ENCODE results near the gene BBS9. TPM values are rescaled to one million over a fixed set of nuclear protein-coding genes. Genes with fewer than 3 reads are reported as not detected.

The BBS9 gene
- total RNA-seq, 1 experiment from 2014 or later: 26.4 TPM

DNA sequence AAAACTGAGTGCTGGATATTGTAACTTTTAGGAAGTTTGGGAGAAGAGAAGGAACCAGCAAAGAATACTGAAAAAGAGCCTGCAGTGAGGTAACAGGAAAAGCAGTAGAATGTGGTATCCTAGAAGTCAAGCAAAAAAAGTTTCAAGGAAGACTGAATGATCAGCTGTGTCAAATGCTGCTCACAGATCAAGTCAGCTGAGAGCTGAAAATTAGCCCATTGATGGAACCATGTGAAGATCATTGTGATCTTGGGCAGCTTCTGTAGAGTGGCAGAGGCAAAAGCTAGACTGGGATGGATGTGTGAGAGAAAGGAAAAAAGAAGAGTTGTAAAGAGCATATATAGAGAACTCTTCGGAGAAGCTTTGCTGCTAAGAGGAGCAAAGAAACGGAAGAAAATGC, 460.5 kb downstream of the BBS9 start:
- no peak for DNase-seq
- Histone ChIP-seq H3K23me2 (ENCODE audit: insufficient read length, low read depth, low read length, poor library complexity, severe bottlenecking) (no peaks in the 10 kb centered on the region), H3K23ac (ENCODE audit: insufficient read length, low read depth, low read length) (no peak overlapping the region), H2BK15ac (ENCODE audit: low read depth, low read length) (no peak overlapping the region), H3K79me1 (ENCODE audit: insufficient read depth, low read depth, low read length, poor library complexity, severe bottlenecking) (no peaks in the 10 kb centered on the region), H3K27ac (ENCODE audit: insufficient read length, low read depth, low read length) (no peak overlapping the region), H3K14ac (ENCODE audit: insufficient read depth, low read length) (no peak overlapping the region), H3K4ac (ENCODE audit: low read depth, low read length) (no peak overlapping the region), H3K4me1 (ENCODE audit: insufficient read depth, low read length) (no peaks in the 10 kb centered on the region), H3K9ac (ENCODE audit: extremely low read depth, insufficient read length, low read length) (no peak overlapping the region), H2BK5ac (ENCODE audit: insufficient read length, low read length) (no peak overlapping the region), H3K18ac (ENCODE audit: insufficient read length, low read depth, low read length) (no peak overlapping the region), H3K9me3 (ENCODE audit: control insufficient read depth, low read depth, low read length) (no peaks in the 10 kb centered on the region), H3K27me3 (ENCODE audit: insufficient read depth, low read length) (no peaks in the 10 kb centered on the region; the same call in 1 of the 2 replicates), H2BK120ac (ENCODE audit: low read depth, low read length, poor library complexity, severe bottlenecking) (no peak overlapping the region), H3K79me2 (ENCODE audit: insufficient read depth, low read length) (no peaks in the 10 kb centered on the region), H2AFZ (ENCODE audit: low read length) (no peak overlapping the region), H4K5ac (ENCODE audit: insufficient read length, low read depth, low read length) (no peak overlapping the region), H2AK5ac (ENCODE audit: insufficient read length, low read length) (no peak overlapping the region), H4K91ac (ENCODE audit: insufficient read length, low read depth, low read length) (no peak overlapping the region), H2BK12ac (ENCODE audit: insufficient read length, low read depth, low read length) (no peak overlapping the region), H3T11ph (ENCODE audit: low read length) (no peak overlapping the region), H3K56ac (ENCODE audit: insufficient read length, low read depth, low read length) (no peak overlapping the region), H2BK20ac (ENCODE audit: low read depth, low read length, poor library complexity, severe bottlenecking) (no peak overlapping the region), H4K8ac (replicated peaks; ENCODE audit: insufficient read length, low read depth, low read length) (no peak overlapping the region), H4K20me1 (ENCODE audit: control insufficient read depth, insufficient read depth, insufficient read length) (no peaks in the 10 kb centered on the region), H3K4me2 (ENCODE audit: insufficient read depth, insufficient read length, low read length) (no peak overlapping the region)
- H3K36me3 Mint-ChIP-seq (ENCODE audit: insufficient read depth in 1 of 3, low read depth in 3 of 3): no peaks in the 10 kb centered on the region
- no peak overlapping the region for H3K4me3 Mint-ChIP-seq
- TF ChIP-seq, protein P1, sequence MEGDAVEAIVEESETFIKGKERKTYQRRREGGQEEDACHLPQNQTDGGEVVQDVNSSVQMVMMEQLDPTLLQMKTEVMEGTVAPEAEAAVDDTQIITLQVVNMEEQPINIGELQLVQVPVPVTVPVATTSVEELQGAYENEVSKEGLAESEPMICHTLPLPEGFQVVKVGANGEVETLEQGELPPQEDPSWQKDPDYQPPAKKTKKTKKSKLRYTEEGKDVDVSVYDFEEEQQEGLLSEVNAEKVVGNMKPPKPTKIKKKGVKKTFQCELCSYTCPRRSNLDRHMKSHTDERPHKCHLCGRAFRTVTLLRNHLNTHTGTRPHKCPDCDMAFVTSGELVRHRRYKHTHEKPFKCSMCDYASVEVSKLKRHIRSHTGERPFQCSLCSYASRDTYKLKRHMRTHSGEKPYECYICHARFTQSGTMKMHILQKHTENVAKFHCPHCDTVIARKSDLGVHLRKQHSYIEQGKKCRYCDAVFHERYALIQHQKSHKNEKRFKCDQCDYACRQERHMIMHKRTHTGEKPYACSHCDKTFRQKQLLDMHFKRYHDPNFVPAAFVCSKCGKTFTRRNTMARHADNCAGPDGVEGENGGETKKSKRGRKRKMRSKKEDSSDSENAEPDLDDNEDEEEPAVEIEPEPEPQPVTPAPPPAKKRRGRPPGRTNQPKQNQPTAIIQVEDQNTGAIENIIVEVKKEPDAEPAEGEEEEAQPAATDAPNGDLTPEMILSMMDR (conservative IDR thresholded peaks at IDR 0.05): no peak
- no CpG with 5 or more reads among the region's 2 CpGs for WGBS (ENCODE audit: extremely low coverage, insufficient read length, low lambda C conversion rate)
- no peaks in the 10 kb centered on the region for H3K9me3 Mint-ChIP-seq
- no peak overlapping the region for H3K27ac Mint-ChIP-seq
- no peaks in the 10 kb centered on the region for H3K27me3 Mint-ChIP-seq (ENCODE audit: low read depth)
- 0 out of 4 replicates have a peak, but pooled peaks cover 4 to 5% of the 10 kb centered on the region in 2 experiments for H3K4me1 Mint-ChIP-seq
